ENCODE measurements around the gene CCDC178.

- no peak for TF ChIP-seq EZH2phosphoT487 (IDR thresholded peaks at IDR 0.05; ENCODE audit: insufficient read depth, low read depth)
- TF ChIP-seq EZH2 (IDR thresholded peaks at IDR 0.05; ENCODE audit: insufficient read depth, poor library complexity, severe bottlenecking) = no peak
Observed at GRCh38 chr18:33375829-33376228, 64.7 kb downstream of the CCDC178 start.
